Uterus (tissue), 4 donors: ENCODE results near the gene PIWIL4. TPM values are rescaled to one million over a fixed set of nuclear protein-coding genes. Genes with fewer than 3 reads are reported as not detected.

ENCODE experiments used
- DNase-seq, 2 donors: peaks; one replicate each; pipeline ENCODE4 v3.0.0-alpha.2; 2019 to 2020
- H3K27ac ChIP-seq, 2 donors: fragments of 200-600 bp; sonication (generic); 1 replicate in 1 of 2; 2 replicates in 1 of 2; pipeline ENCODE4 v1.5.1; 2016 to 2018
- H3K27me3 ChIP-seq, 2 donors: fragments of 200-600 bp; sonication (generic); one replicate each; pipeline ENCODE4 v1.5.1; 2018 to 2019; ENCODE audit warnings: control low read depth in 1 of 2
- H3K36me3 ChIP-seq, 2 donors: fragments of 200-600 bp; sonication (generic); one replicate each; pipeline ENCODE4 v1.5.1; 2019; ENCODE audit warnings: control low read depth in 1 of 2
- H3K4me1 ChIP-seq, 2 donors: fragments of 200-600 bp; sonication (generic); one replicate each; pipeline ENCODE4 v1.5.1; 2018 to 2019; ENCODE audit warnings: control low read depth in 1 of 2
- H3K4me3 ChIP-seq, 2 donors: fragments of 200-600 bp; sonication (generic); 1 replicate in 1 of 2; 2 replicates in 1 of 2; pipeline ENCODE4 v1.5.1; 2018 to 2019; ENCODE audit warnings: mild to moderate bottlenecking in 1 of 2
- H3K9me3 ChIP-seq, 2 donors: fragments of 200-600 bp; sonication (generic); one replicate each; pipeline ENCODE4 v1.5.1; 2019; ENCODE audit warnings: control low read depth in 1 of 2
- POLR2A ChIP-seq, 2 donors: fragments of 450-650 bp; IDR thresholded peaks; one replicate each; pipeline ENCODE4 v1.6.1; 2016; ENCODE audit warnings: antibody characterized with exemption in 2 of 2, mild to moderate bottlenecking in 1 of 2, moderate library complexity in 1 of 2
- intact Hi-C: fragments of 100-400 bp; cut with DNase I; formaldehyde crosslinking; loops from one replicate; pipeline ENCODE4 v1.15.1; 2023; ENCODE audit warnings: low total_unique reads
- total RNA-seq, 4 donors: library from RNA; depleted of rRNA in 3 of 4; stranded (reverse); fragments of >200 nt in 3 of 4; gene quantifications; one replicate each; pipeline versions ENCODE4 v1.1.0 to v1.2.4, GENCODE V29; 2014 to 2023
- TF ChIP-seq, protein P1 (sequence below), 4 experiments: fragments of 200-600 bp in 2 of 4; fragments of 450-650 bp in 2 of 4; sonication (generic) in 2 of 4; IDR thresholded peaks; one replicate each; pipeline ENCODE4 v1.5.1; 2016 to 2019; ENCODE audit warnings: antibody characterized with exemption in 4 of 4, mild to moderate bottlenecking in 2 of 4, moderate library complexity in 1 of 4
- donor health status: DM: yes; HTN: yes; CAD: no.

PIWIL4 gene
- total RNA-seq, 4 donors from 2014 or later: 5.1 to 9.0 (median 6.8) TPM

DNA sequence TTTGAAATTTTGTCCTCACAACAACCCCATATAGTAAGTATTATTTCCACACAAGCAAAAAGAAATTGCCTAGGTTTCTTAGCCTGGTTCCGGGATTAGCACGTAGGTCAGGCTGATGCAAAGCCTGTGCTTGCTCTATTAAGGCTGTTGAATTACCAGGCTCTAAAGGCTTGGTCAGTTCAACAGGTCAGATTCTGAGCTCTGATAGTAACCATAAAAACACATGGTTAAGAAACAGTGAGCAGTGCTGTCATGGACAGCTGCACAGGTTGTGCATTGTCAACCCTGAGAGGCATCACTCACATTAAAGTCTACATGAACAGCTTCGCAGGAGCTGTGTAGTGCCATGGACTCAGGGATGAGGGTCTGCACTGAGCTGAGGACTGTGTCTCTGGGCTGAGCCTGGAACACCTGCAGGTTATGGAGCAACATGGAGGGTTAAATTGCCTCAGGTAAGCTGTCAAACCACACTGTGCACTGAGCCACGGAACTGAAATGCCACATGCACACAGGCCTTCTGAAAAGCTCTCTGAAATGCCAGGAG lies 98.0 kb downstream of the PIWIL4 start:
- H3K4me1 ChIP-seq: no peaks in the 10 kb centered on the region
- no peak overlapping the region for H3K27ac ChIP-seq
- no peaks in the 10 kb centered on the region for H3K27me3 ChIP-seq
- H3K36me3 ChIP-seq: no peaks in the 10 kb centered on the region
- H3K4me3 ChIP-seq: no peak overlapping the region
- no peak for TF ChIP-seq POLR2A (IDR thresholded peaks at IDR 0.05)
- TF ChIP-seq, protein P1, sequence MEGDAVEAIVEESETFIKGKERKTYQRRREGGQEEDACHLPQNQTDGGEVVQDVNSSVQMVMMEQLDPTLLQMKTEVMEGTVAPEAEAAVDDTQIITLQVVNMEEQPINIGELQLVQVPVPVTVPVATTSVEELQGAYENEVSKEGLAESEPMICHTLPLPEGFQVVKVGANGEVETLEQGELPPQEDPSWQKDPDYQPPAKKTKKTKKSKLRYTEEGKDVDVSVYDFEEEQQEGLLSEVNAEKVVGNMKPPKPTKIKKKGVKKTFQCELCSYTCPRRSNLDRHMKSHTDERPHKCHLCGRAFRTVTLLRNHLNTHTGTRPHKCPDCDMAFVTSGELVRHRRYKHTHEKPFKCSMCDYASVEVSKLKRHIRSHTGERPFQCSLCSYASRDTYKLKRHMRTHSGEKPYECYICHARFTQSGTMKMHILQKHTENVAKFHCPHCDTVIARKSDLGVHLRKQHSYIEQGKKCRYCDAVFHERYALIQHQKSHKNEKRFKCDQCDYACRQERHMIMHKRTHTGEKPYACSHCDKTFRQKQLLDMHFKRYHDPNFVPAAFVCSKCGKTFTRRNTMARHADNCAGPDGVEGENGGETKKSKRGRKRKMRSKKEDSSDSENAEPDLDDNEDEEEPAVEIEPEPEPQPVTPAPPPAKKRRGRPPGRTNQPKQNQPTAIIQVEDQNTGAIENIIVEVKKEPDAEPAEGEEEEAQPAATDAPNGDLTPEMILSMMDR (IDR thresholded peaks at IDR 0.05): no peak
- DNase-seq: no peak
- intact Hi-C loops: no loop called here
- H3K9me3 ChIP-seq: no peaks in the 10 kb centered on the region

DNA sequence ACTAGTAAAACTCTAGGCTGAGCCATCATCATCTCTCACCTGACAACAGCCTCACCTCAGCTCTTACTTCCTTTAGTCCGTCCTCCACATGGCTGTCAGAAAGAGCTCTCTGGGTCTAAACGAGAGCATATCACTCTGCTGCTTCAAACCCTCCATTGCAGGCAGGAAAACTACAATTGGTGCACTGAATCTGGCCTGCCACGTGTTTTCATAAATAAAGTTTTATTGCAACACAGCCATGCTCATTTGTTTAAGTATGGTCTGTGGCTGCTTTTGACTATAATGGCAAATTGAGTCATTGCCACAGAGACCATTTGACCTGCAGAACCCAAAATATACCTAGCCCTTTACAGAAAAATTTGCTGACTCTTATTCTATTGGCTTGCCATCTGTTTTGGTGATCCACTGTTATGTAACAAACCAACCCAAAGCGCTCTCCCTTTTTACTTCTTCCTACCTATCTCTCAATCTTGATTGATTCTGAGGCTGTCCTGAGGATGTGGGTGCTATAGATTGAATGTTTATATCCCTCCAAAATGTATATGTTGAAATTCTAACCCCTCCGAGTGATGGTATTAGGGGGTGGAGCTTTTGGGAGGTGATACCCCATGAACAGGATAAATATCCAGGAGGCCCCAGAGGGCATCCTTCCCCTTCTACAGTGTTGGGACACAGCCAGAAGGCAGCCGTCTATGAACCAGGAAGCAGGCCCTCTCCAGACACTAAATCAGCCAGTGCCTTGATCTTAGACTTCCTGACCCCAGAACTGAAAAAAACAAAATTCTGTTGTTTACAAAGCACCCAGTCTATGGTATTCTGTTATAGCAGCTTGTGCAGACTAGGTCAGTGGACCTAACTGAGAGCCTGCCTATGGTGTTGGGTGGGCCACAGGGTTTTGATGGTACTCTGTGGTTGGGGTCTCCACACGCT lies 99.9 kb downstream of the PIWIL4 start:
- TF ChIP-seq POLR2A (IDR thresholded peaks at IDR 0.05): no peak
- TF ChIP-seq, protein P1 (IDR thresholded peaks at IDR 0.05): no peak
- no peak for DNase-seq
- Histone ChIP-seq H3K27me3 (no peaks in the 10 kb centered on the region), H3K36me3 (no peaks in the 10 kb centered on the region), H3K9me3 (no peaks in the 10 kb centered on the region), H3K4me1 (no peaks in the 10 kb centered on the region), H3K27ac (no peak overlapping the region), H3K4me3 (no peak overlapping the region)
- intact Hi-C loops: no loop called here

DNA sequence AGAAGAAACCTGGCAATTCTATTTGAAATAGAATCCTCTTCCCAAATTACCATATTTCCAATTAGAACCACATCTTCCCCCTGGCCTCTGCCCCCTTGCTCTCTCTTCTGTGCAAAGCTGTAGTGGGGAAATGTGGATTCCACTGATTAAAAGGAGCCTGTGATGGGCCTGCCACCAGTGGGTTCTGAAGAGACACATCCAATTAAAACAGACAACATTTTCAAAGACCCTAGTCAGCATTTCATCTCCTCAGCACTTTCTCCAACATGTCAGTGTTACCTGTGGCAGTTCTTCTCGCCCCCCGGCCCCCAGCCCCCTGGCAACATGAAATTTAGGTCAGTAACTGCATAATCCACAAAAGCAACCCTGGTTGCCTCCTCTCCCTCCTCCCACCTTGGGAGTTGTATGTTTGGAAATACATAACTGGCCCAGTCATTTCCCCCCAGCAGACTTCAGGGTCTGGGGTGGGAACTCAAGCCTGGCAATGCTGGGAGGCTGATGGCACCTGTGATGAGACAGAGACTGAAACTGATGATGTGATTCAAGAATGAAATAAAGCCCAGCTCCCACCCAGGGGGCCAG lies 101.1 kb downstream of the PIWIL4 start:
- no peak for TF ChIP-seq POLR2A (IDR thresholded peaks at IDR 0.05)
- TF ChIP-seq, protein P1 (IDR thresholded peaks at IDR 0.05): no peak
- DNase-seq: no peak
- Histone ChIP-seq H3K4me1 (no peaks in the 10 kb centered on the region), H3K27me3 (no peaks in the 10 kb centered on the region), H3K27ac (no peak overlapping the region), H3K36me3 (no peaks in the 10 kb centered on the region), H3K9me3 (no peaks in the 10 kb centered on the region), H3K4me3 (no peak overlapping the region)
- intact Hi-C loops: no loop called here

DNA sequence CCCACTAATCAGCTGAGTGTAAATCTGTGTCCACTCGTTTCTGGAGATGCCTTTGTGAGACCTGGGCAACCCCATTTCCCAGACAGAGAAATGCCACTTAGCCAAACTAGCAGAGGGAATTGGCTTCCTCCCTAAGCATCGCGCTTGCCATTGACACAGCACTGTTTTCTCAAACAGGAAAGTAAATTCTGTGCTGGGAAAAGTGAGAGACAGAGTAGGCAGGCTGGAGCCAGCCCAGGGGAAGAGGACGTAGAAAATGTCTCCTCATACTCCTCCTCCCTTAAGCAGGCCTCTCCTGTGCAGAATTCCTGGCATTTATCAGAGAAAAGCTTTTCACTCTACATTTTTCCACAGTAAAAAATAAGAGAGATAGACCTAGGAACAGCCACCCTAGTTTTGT lies 101.9 kb downstream of the PIWIL4 start:
- no peaks in the 10 kb centered on the region for H3K9me3 ChIP-seq
- intact Hi-C loops: no loop called here

More for the DNA sequence above, 101.9 kb downstream of the PIWIL4 start:
- Histone ChIP-seq H3K4me3 (no peak overlapping the region), H3K27me3 (no peaks in the 10 kb centered on the region), H3K27ac (no peak overlapping the region), H3K36me3 (no peaks in the 10 kb centered on the region), H3K4me1 (peaks cover 0 to under 1% of the 10 kb centered on the region in 2 donors)
- DNase-seq: no peak
- TF ChIP-seq POLR2A (IDR thresholded peaks at IDR 0.05): no peak
- TF ChIP-seq, protein P1 (IDR thresholded peaks at IDR 0.05): no peak

Other genes with a start within 250 kb of the PIWIL4 start
- gene GPR83, start 165.9 kb upstream of the PIWIL4 start, total RNA-seq: under 1 TPM in 2 of 4 donors, not detected in 2; 0.21 to 0.28 TPM
- gene MRE11, start 73.5 kb upstream of the PIWIL4 start, total RNA-seq: 10 to 100 TPM in 2 of 4 donors, 1 to 10 TPM in 2; 5.9 to 45.8 (median 16.9) TPM
- 10 to 100 TPM; 21.3 to 55.6 (median 26.6) TPM for gene ANKRD49, start 73.4 kb upstream of the PIWIL4 start, total RNA-seq
- not detected for gene C11orf97, start 54.9 kb upstream of the PIWIL4 start, total RNA-seq
- 10 to 100 TPM in 2 of 4 donors, 1 to 10 TPM in 2; 2.6 to 15.2 (median 9.2) TPM for gene FUT4, start 23.4 kb upstream of the PIWIL4 start, total RNA-seq
- 100 to 1,000 TPM in 1 of 4 donors, 10 to 100 TPM in 3; 20.6 to 107 (median 41.5) TPM for gene AMOTL1, start 201.0 kb downstream of the PIWIL4 start, total RNA-seq